WTC11 (cell line): ENCODE results near the gene RETREG1. TPM values are rescaled to one million over a fixed set of nuclear protein-coding genes. Genes with fewer than 3 reads are reported as not detected.

ENCODE experiments used
- total RNA-seq: library from RNA; stranded (reverse); gene quantifications from 3 replicates; pipeline ENCODE4 v1.2.3, GENCODE V29; 2021

The RETREG1 gene
- total RNA-seq, 1 experiment from 2014 or later, result 2.2 TPM

Other genes starting within 250 kb of the RETREG1 start
- 29.2 to 37.9 TPM (median 29.3 TPM) in 3 replicates for gene ZNF622, start 151.2 kb downstream of the RETREG1 start, total RNA-seq